NCI-H510A treated with DMSO at 0.1 percent for 48 hours (cell line): ENCODE data around the gene DPP10.
"Not testable (repeated sequence)": the region's sequence is repeated elsewhere in the genome, so short reads cannot be mapped to it uniquely, and the experiment has no call there.

Experiments used
- DNase-seq: peaks from one replicate; lab custom pipeline; 2025; lab: John Stamatoyannopoulos, UW

DPP10 gene

GRCh38 chr2:114968748-114969400 is 526.4 kb downstream of the DPP10 start:
- no peak for DNase-seq

DNA sequence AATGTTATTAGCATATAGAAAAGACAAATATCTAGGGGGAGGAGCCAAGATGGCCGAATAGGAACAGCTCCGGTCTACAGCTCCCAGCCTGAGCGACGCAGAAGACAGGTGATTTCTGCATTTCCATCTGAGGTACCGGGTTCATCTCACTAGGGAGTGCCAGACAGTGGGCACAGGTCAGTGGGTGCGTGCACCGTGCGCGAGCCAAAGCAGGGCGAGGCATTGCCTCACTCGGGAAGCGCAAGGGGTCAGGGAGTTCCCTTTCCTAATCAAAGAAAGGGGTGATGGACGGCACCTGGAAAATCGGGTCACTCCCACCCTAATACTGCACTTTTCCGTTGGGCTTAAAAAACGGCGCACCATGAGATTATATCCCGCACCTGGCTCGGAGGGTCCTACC is 561.9 kb downstream of the DPP10 start:
- not testable (repeated sequence) for DNase-seq

GRCh38 chr2:115011721-115012120 is 569.3 kb downstream of the DPP10 start:
- DNase-seq = no peak

- DNase-seq = not testable (repeated sequence)
Measured at GRCh38 chr2:115022013-115022412, 579.6 kb downstream of the DPP10 start.

- no peak for DNase-seq
Measured at GRCh38 chr2:115034801-115035200, 592.4 kb downstream of the DPP10 start.

DNA sequence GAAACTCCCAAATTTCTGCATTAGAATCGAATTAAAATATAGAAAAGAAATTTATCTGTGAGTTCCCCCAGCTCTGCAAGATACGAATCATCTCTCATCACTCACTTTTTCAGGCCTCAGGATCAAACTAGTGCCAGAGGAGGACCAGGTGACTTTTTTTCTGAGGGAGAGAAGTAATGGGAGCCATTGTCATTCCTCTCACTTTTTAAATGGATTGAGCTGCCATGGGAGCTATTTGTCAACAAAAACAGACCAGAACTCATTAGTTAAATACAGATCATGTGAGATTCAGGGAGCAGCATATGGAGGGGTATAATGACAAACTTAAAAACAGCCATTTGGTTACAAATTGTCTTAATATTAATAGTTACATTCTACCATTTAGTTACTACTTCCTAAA is 594.4 kb downstream of the DPP10 start:
- DNase-seq = no peak

- no peak for DNase-seq
Measured at GRCh38 chr2:115057473-115057872, 615.0 kb downstream of the DPP10 start.

- no peak for DNase-seq
Measured at GRCh38 chr2:115070002-115070401, 627.6 kb downstream of the DPP10 start.

GRCh38 chr2:115071534-115071933 is 629.1 kb downstream of the DPP10 start:
- DNase-seq = no peak

DNA sequence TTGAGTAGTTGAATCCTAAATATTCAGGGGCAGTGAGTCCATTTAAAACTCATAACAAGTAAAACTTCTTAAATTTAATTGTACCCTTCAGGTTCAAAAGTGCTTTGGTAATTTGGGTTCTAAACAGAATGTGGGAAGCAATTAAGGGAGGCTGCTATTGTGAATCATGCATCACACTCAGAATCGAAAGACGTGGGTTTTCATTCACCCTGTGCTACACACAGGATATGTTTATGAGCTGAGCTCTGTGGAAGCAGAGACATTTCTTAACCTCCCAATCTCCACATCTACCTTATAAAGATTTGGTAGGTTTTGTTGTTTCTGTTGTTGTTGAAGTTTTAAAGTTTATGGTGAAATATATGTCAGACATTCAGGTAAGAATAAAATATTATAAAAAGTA is 633.4 kb downstream of the DPP10 start:
- DNase-seq = no peak

DNA sequence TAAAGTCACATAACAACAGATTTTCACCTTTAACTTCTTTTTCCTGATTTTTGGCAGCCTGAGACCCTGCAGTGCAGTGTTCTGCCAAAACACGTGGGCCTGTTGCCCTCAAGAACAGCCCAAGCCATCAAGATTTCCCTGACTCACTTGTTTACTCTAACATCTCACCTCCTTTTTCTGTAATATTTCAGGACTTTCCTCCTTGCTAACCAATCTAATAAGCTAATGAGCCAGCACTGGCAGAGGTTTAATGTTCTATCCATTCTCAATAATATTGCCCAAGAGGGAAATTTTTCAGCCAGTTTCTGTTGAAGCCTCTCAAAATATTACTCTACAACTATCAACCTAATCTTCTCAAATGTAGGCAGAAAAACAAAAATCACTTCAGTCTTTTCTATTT is 635.2 kb downstream of the DPP10 start:
- no peak for DNase-seq

GRCh38 chr2:115083225-115083624 is 640.8 kb downstream of the DPP10 start:
- peak; percentile 46 for DNase-seq

DNA sequence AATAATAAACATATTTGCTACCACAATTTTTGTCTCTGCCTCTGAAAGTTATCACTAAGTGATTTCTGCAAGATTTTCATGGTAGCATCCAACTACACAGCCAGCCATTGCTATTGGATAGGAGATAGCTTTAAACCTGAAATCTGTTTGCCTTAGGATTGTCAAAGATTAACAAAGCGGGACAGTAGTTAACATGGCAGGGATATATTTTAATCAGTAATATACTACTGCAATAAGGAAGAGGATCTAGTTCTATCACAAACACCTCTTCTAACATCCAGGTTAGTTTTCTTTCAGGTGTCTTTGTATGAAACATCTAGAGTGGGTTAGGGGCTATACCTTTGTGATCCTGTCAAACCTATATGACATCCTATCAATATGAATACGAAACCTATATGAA is 641.3 kb downstream of the DPP10 start:
- DNase-seq = no peak

DNA sequence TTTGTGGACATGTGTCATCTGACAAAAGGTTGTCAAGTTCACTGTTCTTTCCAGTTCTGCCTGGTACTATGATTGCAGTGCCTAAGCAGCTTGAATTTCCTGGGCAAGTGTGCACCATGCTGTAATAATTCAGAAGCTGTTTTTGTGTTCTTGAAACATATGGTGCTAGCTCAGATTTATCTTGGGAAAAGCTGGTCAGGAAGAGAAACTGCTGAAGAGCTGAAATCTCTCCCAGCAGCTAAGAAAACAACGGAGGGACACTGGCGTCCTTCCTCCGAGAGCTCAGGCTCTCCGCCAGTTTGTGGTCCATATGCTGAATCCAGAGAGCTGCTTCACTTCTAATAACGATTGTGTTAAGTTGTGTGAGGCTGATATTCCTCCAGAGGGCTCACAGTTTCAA is 642.0 kb downstream of the DPP10 start:
- no peak for DNase-seq

DNA sequence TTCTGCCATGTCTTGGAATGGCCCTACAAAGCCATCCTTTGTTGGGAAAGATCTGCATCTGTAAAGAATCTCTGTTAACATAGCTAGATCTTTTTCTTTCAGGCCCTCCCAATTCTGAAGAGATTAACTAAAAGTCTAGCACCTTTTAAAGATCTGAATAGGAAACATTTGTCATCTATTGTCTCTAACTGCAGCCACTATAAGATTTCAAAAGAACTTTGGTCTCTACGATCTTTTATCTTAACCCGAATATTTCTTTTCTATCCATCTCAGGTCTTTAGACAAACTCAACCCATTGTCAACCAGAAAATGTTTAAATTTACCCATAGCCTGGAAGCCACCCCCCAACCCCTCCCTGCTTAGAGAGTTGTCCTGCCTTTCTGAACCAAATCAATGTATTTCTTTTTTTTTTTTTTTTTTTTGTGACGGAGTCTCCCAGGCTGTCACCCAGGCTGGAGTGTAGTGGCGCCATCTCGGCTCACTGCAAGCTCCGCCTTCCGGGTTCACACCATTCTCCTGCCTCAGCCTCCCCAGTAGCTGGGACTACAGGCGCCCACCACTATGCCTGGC is 643.7 kb downstream of the DPP10 start:
- DNase-seq = not testable (repeated sequence)

DNA sequence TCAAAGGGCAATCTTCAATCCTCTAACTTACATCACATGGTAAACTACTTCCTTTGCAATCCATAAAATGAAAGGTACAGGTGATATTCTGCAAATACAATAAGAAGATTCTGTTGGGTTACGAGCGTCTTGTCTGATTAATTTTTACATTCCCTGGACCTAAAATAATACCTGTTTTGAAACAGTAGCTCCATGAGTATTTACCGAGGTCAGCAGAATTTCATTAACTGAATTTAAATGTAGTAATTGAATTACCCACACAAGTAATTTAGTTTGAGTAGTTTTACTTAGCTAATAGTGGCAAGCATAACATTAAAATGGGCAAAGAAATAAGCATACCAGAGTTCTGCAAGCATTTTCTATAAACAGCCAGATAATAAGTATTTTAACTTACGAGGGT is 652.0 kb downstream of the DPP10 start:
- DNase-seq = no peak

GRCh38 chr2:115105966-115106365 is 663.5 kb downstream of the DPP10 start:
- DNase-seq = no peak

DNA sequence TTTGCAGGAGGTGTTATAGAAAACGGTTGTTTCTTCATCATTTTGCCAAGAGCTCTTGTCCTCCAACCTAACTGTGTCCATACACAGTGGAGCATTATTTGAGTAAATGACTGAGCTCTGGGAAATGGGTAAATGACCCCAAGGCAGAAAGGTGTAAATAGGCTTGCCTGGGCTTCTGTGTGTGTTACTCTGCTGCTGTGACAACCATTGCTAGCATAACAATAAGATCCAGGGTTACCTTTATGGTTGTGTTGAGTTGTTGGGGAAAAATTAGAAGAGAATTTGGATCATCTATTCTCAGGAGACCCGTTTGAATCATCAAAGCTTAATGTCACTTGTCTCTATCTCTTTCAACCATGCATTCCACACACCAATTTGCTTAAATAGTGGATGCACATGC is 672.7 kb downstream of the DPP10 start:
- DNase-seq = no peak

GRCh38 chr2:115118306-115118705 is 675.9 kb downstream of the DPP10 start:
- DNase-seq = no peak

DNA sequence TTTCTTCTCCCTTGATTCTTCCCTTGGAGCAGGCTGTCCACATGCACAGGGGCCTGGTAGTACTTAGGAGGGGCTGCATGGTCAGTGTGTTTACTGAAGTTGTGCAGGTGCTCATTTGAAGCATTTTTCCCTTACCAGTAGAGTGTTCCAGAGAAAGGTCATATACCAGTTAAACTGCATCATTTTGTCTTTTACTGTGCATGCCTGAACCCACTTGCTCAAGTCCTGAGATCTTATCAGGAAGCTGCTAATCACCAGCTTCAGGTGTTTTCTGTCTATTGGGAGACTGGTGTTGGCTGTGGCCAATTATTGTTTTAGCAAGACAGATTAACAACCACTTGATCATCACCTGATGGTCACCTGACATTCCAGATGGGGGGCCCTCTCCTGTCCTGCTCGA is 676.6 kb downstream of the DPP10 start:
- no peak for DNase-seq

- no peak for DNase-seq
Measured at GRCh38 chr2:115122701-115123100, 680.3 kb downstream of the DPP10 start.

- no peak for DNase-seq
Measured at GRCh38 chr2:115124817-115125216, 682.4 kb downstream of the DPP10 start.

GRCh38 chr2:115129536-115129935 is 687.1 kb downstream of the DPP10 start:
- no peak for DNase-seq

DNA sequence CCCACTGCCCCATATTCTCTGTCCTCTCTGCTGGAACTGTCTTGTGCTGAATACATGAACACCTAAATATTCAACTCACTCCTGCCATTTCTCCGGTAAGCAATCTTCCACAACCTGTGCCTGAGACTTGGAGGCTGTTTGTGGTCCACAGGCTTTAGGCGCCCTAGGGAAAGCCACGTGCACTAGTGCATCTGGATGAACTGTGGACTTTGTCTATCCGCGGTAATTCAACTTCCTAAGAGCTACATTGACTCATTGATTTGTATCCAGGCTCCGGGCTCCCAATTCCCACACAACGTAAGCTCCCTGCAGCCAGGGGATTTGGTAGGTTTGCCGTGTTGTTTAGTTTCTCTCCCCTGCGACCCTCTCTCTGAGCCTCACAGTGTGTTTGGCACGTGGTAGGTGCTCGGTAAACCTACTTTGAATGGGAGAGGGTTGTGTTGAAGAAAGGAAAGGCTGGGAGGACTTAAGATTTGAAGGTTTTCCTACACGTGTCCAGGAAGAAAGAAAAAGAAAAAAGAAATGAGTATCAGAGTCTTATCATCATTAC is 718.2 kb downstream of the DPP10 start:
- DNase-seq = peak; percentile 78
